K562 (cell line): ENCODE measurements around the gene CDKN2D. TPM values are rescaled to one million over a fixed set of nuclear protein-coding genes. Genes with fewer than 3 reads are reported as not detected.
A peak's percentile ranks its signal among the peaks of the same experiment; 100 is the strongest.

ENCODE experiments used
- ATAC-seq: fragments of 200-7000 bp; cut with Tn5 transposase; 3 replicates; pipeline ENCODE4 v1.9.1; 2020; ENCODE audit warnings: moderate library complexity
- BruUV-seq: library from RNA; stranded (reverse); fragments of 400-500 nt; replicated peaks from 2 replicates; lab custom pipeline; 2021; lab: Mats Ljungman, UMichigan
- CTCF ChIA-PET: fragments of 300-600 bp; formaldehyde crosslinking; extraction: SDS; loops from one replicate; lab custom pipeline; 2021; ENCODE audit warnings: low intra/inter-chr PET ratio; lab: Yijun Ruan, JAX
- POLR2A ChIA-PET: fragments of 300-600, 350-650 bp; sonication (Branson Sonifier 250); formaldehyde crosslinking; extraction: SDS; loops from one replicate; lab custom pipeline; 2021; ENCODE audit warnings: antibody characterized with exemption, inconsistent platforms; lab: Yijun Ruan, JAX
- DNase-seq, 4 experiments: peaks; one replicate each; pipeline versions ENCODE4 v3.0.0 to v3.0.0-alpha.2; 2011 to 2018; ENCODE audit warnings: low spot score in 3 of 4, mixed read lengths in 3 of 4; ENCODE audit errors: extremely low read depth in 1 of 4
- FAIRE-seq: peaks from 2 replicates; lab custom pipeline; 2011; peaks lifted over from hg19 to GRCh38; lab: Jason Lieb, UNC
- H2AFZ ChIP-seq: 2 replicates; pipeline ENCODE4 v1.6.0; 2011; ENCODE audit warnings: low read depth, low read length, control low read depth, inconsistent platforms
- H3K27ac ChIP-seq: fragments of 200-600 bp; 3 replicates; pipeline ENCODE4 v1.8.0; 2011; ENCODE audit warnings: low read depth, mild to moderate bottlenecking, control low read depth, inconsistent platforms, low read length, moderate library complexity, mixed read lengths; ENCODE audit errors: extremely low read depth
- H3K27me3 ChIP-seq, 2 experiments: fragments of 300-600 bp in 1 of 2; 2 replicates in 1 of 2; 3 replicates in 1 of 2; pipeline versions ENCODE4 v1.6.0 to v1.8.0; 2011; ENCODE audit warnings: inconsistent platforms in 2 of 2, low read length in 2 of 2, mild to moderate bottlenecking in 1 of 2, mixed read lengths in 1 of 2, moderate library complexity in 1 of 2; ENCODE audit not compliant: control insufficient read depth in 2 of 2, insufficient read depth in 2 of 2
- H3K36me3 ChIP-seq: fragments of 300-600 bp; 3 replicates; pipeline ENCODE4 v1.8.0; 2011; ENCODE audit warnings: mild to moderate bottlenecking, low read length, inconsistent platforms; ENCODE audit not compliant: control insufficient read depth, insufficient read depth
- H3K4me1 ChIP-seq, 2 experiments: fragments of 200-600 bp in 1 of 2; replicated peaks in 1 of 2; 2 replicates in 1 of 2; 3 replicates in 1 of 2; pipeline versions ENCODE4 v1.5.1 to v1.8.0; 2011; ENCODE audit warnings: inconsistent platforms in 2 of 2, low read length in 2 of 2, mild to moderate bottlenecking in 1 of 2, mixed read lengths in 1 of 2, moderate library complexity in 1 of 2; ENCODE audit not compliant: control insufficient read depth in 2 of 2, insufficient read depth in 2 of 2
- H3K4me2 ChIP-seq: 2 replicates; pipeline ENCODE4 v1.6.1; 2011; ENCODE audit warnings: low read length, control low read depth, inconsistent platforms, mixed read lengths; ENCODE audit not compliant: insufficient read depth
- H3K4me3 ChIP-seq: fragments of 200-600 bp; sonication (generic), shearing (Covaris generic); 2 replicates; pipeline ENCODE4 v1.5.1; 2016; ENCODE audit warnings: control low read depth, inconsistent platforms
- H3K79me2 ChIP-seq: fragments of 200-600 bp; 3 replicates; pipeline ENCODE4 v1.8.0; 2011; ENCODE audit warnings: low read length, inconsistent platforms; ENCODE audit not compliant: control insufficient read depth, insufficient read depth
- H3K9ac ChIP-seq, 2 experiments: 2 replicates each; pipeline versions ENCODE4 v1.6.0 to v1.6.1; 2011; ENCODE audit warnings: low read depth in 2 of 2, low read length in 2 of 2, control low read depth in 1 of 2, inconsistent platforms in 1 of 2, mild to moderate bottlenecking in 1 of 2, mixed read lengths in 1 of 2; ENCODE audit not compliant: insufficient read depth in 1 of 2
- H3K9me1 ChIP-seq: one replicate; pipeline ENCODE4 v1.6.0; 2011; ENCODE audit warnings: inconsistent platforms, mild to moderate bottlenecking, low read length, moderate library complexity; ENCODE audit not compliant: control insufficient read depth, insufficient read depth
- H3K9me3 ChIP-seq: replicated peaks from 2 replicates; pipeline ENCODE4 v1.5.1; 2011; ENCODE audit warnings: low read depth, low read length, inconsistent platforms; ENCODE audit not compliant: control insufficient read depth, insufficient read depth
- H4K20me1 ChIP-seq: replicated peaks from 2 replicates; pipeline ENCODE4 v1.6.1; 2011; ENCODE audit warnings: low read length, inconsistent platforms, mixed read lengths; ENCODE audit not compliant: control insufficient read depth, insufficient read depth
- FOS ChIP-seq: IDR thresholded peaks from 3 replicates; pipeline ENCODE4 v1.6.1; 2011; ENCODE audit not compliant: insufficient read length; ENCODE audit errors: extremely low read depth
- MYBL2 ChIP-seq, 2 experiments: fragments of 450-650 bp in 1 of 2; sonication (generic) in 1 of 2; formaldehyde crosslinking in 1 of 2; IDR thresholded peaks; 2 replicates each; pipeline versions ENCODE4 v1.6.1 to v1.8.1; 2017 to 2022; ENCODE audit warnings: borderline replicate concordance in 1 of 2, inconsistent platforms in 1 of 2, low read depth in 1 of 2, mild to moderate bottlenecking in 1 of 2, missing genetic modification reagents in 1 of 2, moderate library complexity in 1 of 2
- MYNN ChIP-seq, 2 experiments: sonication (generic); formaldehyde crosslinking in 1 of 2; IDR thresholded peaks; 2 replicates each; pipeline versions ENCODE4 v1.5.0 to v1.6.1; 2016 to 2020; ENCODE audit warnings: antibody characterized with exemption in 1 of 2, missing genetic modification reagents in 1 of 2
- POLR2AphosphoS5 ChIP-seq: IDR thresholded peaks from 2 replicates; pipeline ENCODE4 v1.6.1; 2011; ENCODE audit warnings: mild to moderate bottlenecking, low read depth, low read length, moderate library complexity; ENCODE audit not compliant: control insufficient read depth, insufficient read depth
- POLR2G ChIP-seq: fragments of 200-400 bp; formaldehyde crosslinking; IDR thresholded peaks from 2 replicates; pipeline ENCODE4 v1.6.1; 2017; ENCODE audit warnings: low read depth, mild to moderate bottlenecking, antibody characterized with exemption, low read length, moderate library complexity
- RAD51 ChIP-seq: fragments of 450-650 bp; IDR thresholded peaks from 2 replicates; pipeline ENCODE4 v1.7.1; 2016; ENCODE audit warnings: low read depth, mild to moderate bottlenecking, borderline replicate concordance
- RBFOX2 ChIP-seq: fragments of 200-400 bp; formaldehyde crosslinking; IDR thresholded peaks from 2 replicates; pipeline ENCODE4 v1.6.1; 2017; ENCODE audit warnings: low read depth, mild to moderate bottlenecking, low read length, moderate library complexity
- RNF2 ChIP-seq: sonication (generic); IDR thresholded peaks from 2 replicates; pipeline ENCODE4 v1.6.1; 2016
- SUPT5H ChIP-seq: fragments of 450-650 bp; IDR thresholded peaks from 2 replicates; pipeline ENCODE4 v1.6.1; 2016
- TCF7L2 ChIP-seq: fragments of 150-350 bp; IDR thresholded peaks from 2 replicates; pipeline ENCODE4 v1.6.1; 2016; ENCODE audit warnings: low read depth, mild to moderate bottlenecking, low read length, moderate library complexity
- ZNF274 ChIP-seq: IDR thresholded peaks from 2 replicates; pipeline ENCODE4 v1.6.1; 2011; ENCODE audit warnings: low read depth, mild to moderate bottlenecking, low read length, moderate library complexity, borderline replicate concordance
- ZNF3 ChIP-seq: fragments of 250-450 bp; sonication (Bioruptor Pico); IDR thresholded peaks from 2 replicates; pipeline ENCODE4 v1.5.0; 2021; ENCODE audit warnings: mild to moderate bottlenecking, moderate library complexity
- WGBS: fragments of 100-300 bp; shearing (Covaris generic); methylation state at CpG from one replicate; pipeline ENCODE4 v1.1.6; 2016; ENCODE audit warnings: low coverage, mixed read lengths; ENCODE audit not compliant: insufficient coverage; ENCODE audit errors: missing lambda C conversion rate; 5-methylcytosine and 5-hydroxymethylcytosine counted together
- in situ Hi-C: fragments of 300-500 bp; cut with MboI; formaldehyde crosslinking; loops from 4 replicates; pipeline ENCODE4 v1.15.0; 2018; ENCODE audit warnings: inconsistent platforms, mixed read lengths
- intact Hi-C: fragments of 100-400 bp; cut with micrococcal nuclease; formaldehyde crosslinking; loops from 2 replicates; pipeline ENCODE4 v1.14.2; 2022
- polyA plus RNA-seq, 8 experiments: library from polyadenylated mRNA; depleted of rRNA in 4 of 8; stranded (reverse) in 5 of 8; unstranded in 3 of 8; fragments of >200 nt; fragmentation: Nextera tagmentation in 2 of 8; fragmentation: Illumina TruSeq in 1 of 8; extraction: Ambion mirVana in 2 of 8; extraction: Trizol in 1 of 8; gene quantifications; 2 replicates each; pipeline versions ENCODE4 v1.2.1 to v1.2.3, GENCODE V29; 2011 to 2014; ENCODE audit warnings: inconsistent platforms in 1 of 8, missing spikeins in 1 of 8
- total RNA-seq, 7 experiments: library from RNA; depleted of rRNA in 6 of 7; stranded (reverse); fragments of >200 nt in 6 of 7; fragmentation: Illumina TruSeq in 2 of 7; extraction: Trizol in 2 of 7; gene quantifications; 2 replicates each; pipeline versions ENCODE4 v1.2.1 to v1.2.3, GENCODE V29; 2011 to 2021; ENCODE audit warnings: low replicate concordance in 1 of 7
- TF ChIP-seq, protein P1 (sequence below), 3 experiments: fragments of 200-800 bp in 1 of 3; sonication (Bioruptor generic) in 1 of 3; sonication (generic) in 1 of 3; formaldehyde crosslinking in 1 of 3; IDR thresholded peaks; 2 replicates each; pipeline versions ENCODE4 v1.6.1 to v1.8.0; 2016 to 2022; ENCODE audit warnings: mild to moderate bottlenecking in 2 of 3, missing compliant biosample characterization in 2 of 3, missing genetic modification characterization in 2 of 3, missing genetic modification reagents in 1 of 3
- TF ChIP-seq, protein P2 (sequence below), 3 experiments: IDR thresholded peaks in 2 of 3; conservative IDR thresholded peaks in 1 of 3; 2 replicates each; pipeline ENCODE4 v1.5.1; 2011 to 2012; ENCODE audit warnings: low read length in 3 of 3, mild to moderate bottlenecking in 3 of 3, control low read depth in 2 of 3, improper control_type of control experiment in 1 of 3, inconsistent platforms in 1 of 3, low read depth in 1 of 3, mixed read lengths in 1 of 3, moderate library complexity in 1 of 3; ENCODE audit not compliant: insufficient read depth in 2 of 3
- TF ChIP-seq, protein P3 (sequence below): fragments of 250-450 bp; sonication (Bioruptor Pico); IDR thresholded peaks from 2 replicates; pipeline ENCODE4 v1.8.0; 2021; ENCODE audit warnings: mild to moderate bottlenecking, moderate library complexity

CDKN2D gene
- total and polyA plus RNA-seq, 9 of the 15 experiments (the other 6 are each of a cell fraction or from before 2014, with no cell fraction given) = 0.41 to 8.2 (median 3.7) TPM

- TF ChIP-seq RBFOX2 (peak; percentile 66), POLR2AphosphoS5 (0 out of 2 replicates have a peak, but pooled peaks have one; percentile 8), MYNN (IDR thresholded peaks at IDR 0.05) (0 out of 2 replicates have a peak, but pooled peaks have one; percentile 10), MYNN (CRISPR knock-in tag; IDR thresholded peaks at IDR 0.05) (no peak), SUPT5H (peak; percentile 47; the same call in 1 of the 2 replicates), ZNF274 (no peak), RAD51 (peak; percentile 86), RNF2 (no peak), FOS (peak; percentile 43)
- TF ChIP-seq, all 486 proteins: peak for 19
These were observed 16.2 kb downstream of the CDKN2D start (continued) for GRCh38 chr19:10552510-10553053.

GRCh38 chr19:10551698-10552301 lies 17.0 kb downstream of the CDKN2D start:
- in situ Hi-C loops = no loop called here
- Histone ChIP-seq H3K27ac (no peak overlapping the region), H3K4me2 (no peak overlapping the region), H3K27me3 (no peaks in the 10 kb centered on the region), H3K4me3 (no peak overlapping the region), H2AFZ (no peak overlapping the region), H3K9me3 (peaks cover 3% of the 10 kb centered on the region), H3K4me1 (peaks cover 0 to 24% of the 10 kb centered on the region in 2 experiments; a peak in 2 of 5 replicates), H4K20me1 (peaks cover 11% of the 10 kb centered on the region), H3K36me3 (peaks cover 90% of the 10 kb centered on the region), H3K79me2 (peaks cover 7% of the 10 kb centered on the region), H3K9ac (no peak overlapping the region), H3K9me1 (no peaks in the 10 kb centered on the region)
- POLR2A ChIA-PET = interaction anchor here (1.3 to 2.0 kb wide), 3 partner anchors 9 to 18 kb away, joined by 6 to 10 read pairs (median 7); no protein-coding TSS in a partner anchor
- DNase-seq = no peak
- intact Hi-C loops = no loop called here
- CTCF ChIA-PET = no interaction called here
- 86% methylated on average over 11 of the region's 12 CpGs for WGBS
- FAIRE-seq = peak; percentile 19
- ATAC-seq = no peak; the same call in 2 of the 3 replicates
- BruUV-seq = no TSS peak
- TF ChIP-seq, protein P1, sequence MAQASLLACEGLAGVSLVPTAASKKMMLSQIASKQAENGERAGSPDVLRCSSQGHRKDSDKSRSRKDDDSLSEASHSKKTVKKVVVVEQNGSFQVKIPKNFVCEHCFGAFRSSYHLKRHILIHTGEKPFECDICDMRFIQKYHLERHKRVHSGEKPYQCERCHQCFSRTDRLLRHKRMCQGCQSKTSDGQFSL (CRISPR knock-in tag; IDR thresholded peaks at IDR 0.05) = peak; percentile 63; the same call in 1 of the 2 replicates
- TF ChIP-seq, protein P1 (tag; IDR thresholded peaks at IDR 0.05) = 0 out of 4 replicates have a peak, but pooled peaks of 1 of the 2 experiments have one; percentile 25
- TF ChIP-seq, protein P2, sequence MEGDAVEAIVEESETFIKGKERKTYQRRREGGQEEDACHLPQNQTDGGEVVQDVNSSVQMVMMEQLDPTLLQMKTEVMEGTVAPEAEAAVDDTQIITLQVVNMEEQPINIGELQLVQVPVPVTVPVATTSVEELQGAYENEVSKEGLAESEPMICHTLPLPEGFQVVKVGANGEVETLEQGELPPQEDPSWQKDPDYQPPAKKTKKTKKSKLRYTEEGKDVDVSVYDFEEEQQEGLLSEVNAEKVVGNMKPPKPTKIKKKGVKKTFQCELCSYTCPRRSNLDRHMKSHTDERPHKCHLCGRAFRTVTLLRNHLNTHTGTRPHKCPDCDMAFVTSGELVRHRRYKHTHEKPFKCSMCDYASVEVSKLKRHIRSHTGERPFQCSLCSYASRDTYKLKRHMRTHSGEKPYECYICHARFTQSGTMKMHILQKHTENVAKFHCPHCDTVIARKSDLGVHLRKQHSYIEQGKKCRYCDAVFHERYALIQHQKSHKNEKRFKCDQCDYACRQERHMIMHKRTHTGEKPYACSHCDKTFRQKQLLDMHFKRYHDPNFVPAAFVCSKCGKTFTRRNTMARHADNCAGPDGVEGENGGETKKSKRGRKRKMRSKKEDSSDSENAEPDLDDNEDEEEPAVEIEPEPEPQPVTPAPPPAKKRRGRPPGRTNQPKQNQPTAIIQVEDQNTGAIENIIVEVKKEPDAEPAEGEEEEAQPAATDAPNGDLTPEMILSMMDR (IDR thresholded peaks at IDR 0.05 in 2 of 3, conservative IDR thresholded peaks at IDR 0.05 in 1 of 3; ENCODE audit: insufficient read depth in 2 of 3, low read depth in 1 of 3, low read length in 3 of 3) = peak in 1 of 3 experiments; percentile 17; a peak in 2 of 6 replicates
- peak; percentile 74 for TF ChIP-seq POLR2G
- TF ChIP-seq TCF7L2 = no peak
- TF ChIP-seq, protein P3, sequence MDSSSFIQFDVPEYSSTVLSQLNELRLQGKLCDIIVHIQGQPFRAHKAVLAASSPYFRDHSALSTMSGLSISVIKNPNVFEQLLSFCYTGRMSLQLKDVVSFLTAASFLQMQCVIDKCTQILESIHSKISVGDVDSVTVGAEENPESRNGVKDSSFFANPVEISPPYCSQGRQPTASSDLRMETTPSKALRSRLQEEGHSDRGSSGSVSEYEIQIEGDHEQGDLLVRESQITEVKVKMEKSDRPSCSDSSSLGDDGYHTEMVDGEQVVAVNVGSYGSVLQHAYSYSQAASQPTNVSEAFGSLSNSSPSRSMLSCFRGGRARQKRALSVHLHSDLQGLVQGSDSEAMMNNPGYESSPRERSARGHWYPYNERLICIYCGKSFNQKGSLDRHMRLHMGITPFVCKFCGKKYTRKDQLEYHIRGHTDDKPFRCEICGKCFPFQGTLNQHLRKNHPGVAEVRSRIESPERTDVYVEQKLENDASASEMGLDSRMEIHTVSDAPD (CRISPR knock-in tag) = no peak
- TF ChIP-seq ZNF3 = peak; percentile 84
- no peak for TF ChIP-seq MYBL2 (IDR thresholded peaks at IDR 0.05; ENCODE audit: low read depth)
- no peak for TF ChIP-seq MYBL2 (CRISPR knock-in tag; IDR thresholded peaks at IDR 0.05; ENCODE audit: borderline replicate concordance)
